ENCODE results near the gene APP.
"Not testable (repeated sequence)": the region's sequence is repeated elsewhere in the genome, so short reads cannot be mapped to it uniquely, and the experiment has no call there.

APP gene

GRCh38 chr21:26136671-26137070 lies 33.9 kb downstream of the APP start:
- Histone ChIP-seq H3K27me3 (ENCODE audit: control insufficient read depth, low read length) (no peaks in the 10 kb centered on the region), H3K4me3 (ENCODE audit: low read length) (no peak overlapping the region), H3K27ac (ENCODE audit: low read depth, low read length) (no peak overlapping the region), H3K9me3 (ENCODE audit: control insufficient read depth, insufficient read depth, low read length) (no peaks in the 10 kb centered on the region), H3K4me2 (ENCODE audit: low read length) (no peak overlapping the region), H3K79me2 (ENCODE audit: control insufficient read depth, low read length) (no peaks in the 10 kb centered on the region), H3K36me3 (ENCODE audit: control insufficient read depth, low read length) (no peaks in the 10 kb centered on the region), H3F3A (ENCODE audit: control insufficient read depth, insufficient read depth) (no peaks in the 10 kb centered on the region), H3K4me1 (ENCODE audit: control insufficient read depth, low read length) (no peaks in the 10 kb centered on the region), H4K20me1 (ENCODE audit: control insufficient read depth, insufficient read depth, low read depth, low read length) (no peaks in the 10 kb centered on the region), H3K9me2 (replicated peaks; ENCODE audit: control insufficient read depth, low read length) (no peaks in the 10 kb centered on the region)
- no peak for TF ChIP-seq CTCF (IDR thresholded peaks at IDR 0.05; ENCODE audit: low read depth, low read length, poor library complexity, severe bottlenecking)
- no peak for TF ChIP-seq EZH2phosphoT487 (IDR thresholded peaks at IDR 0.05; ENCODE audit: borderline replicate concordance, low read length)

GRCh38 chr21:26135520-26135919 lies 35.0 kb downstream of the APP start:
- Histone ChIP-seq H3K4me3 (ENCODE audit: low read length) (no peak overlapping the region), H3K4me1 (ENCODE audit: control insufficient read depth, low read length) (no peaks in the 10 kb centered on the region), H4K20me1 (ENCODE audit: control insufficient read depth, insufficient read depth, low read depth, low read length) (no peaks in the 10 kb centered on the region), H3K27ac (ENCODE audit: low read depth, low read length) (no peak overlapping the region), H3K4me2 (ENCODE audit: low read length) (no peak overlapping the region), H3K79me2 (ENCODE audit: control insufficient read depth, low read length) (no peaks in the 10 kb centered on the region), H3K9me3 (ENCODE audit: control insufficient read depth, insufficient read depth, low read length) (no peaks in the 10 kb centered on the region), H3K9me2 (replicated peaks; ENCODE audit: control insufficient read depth, low read length) (no peaks in the 10 kb centered on the region), H3K27me3 (ENCODE audit: control insufficient read depth, low read length) (no peaks in the 10 kb centered on the region), H3K36me3 (ENCODE audit: control insufficient read depth, low read length) (no peaks in the 10 kb centered on the region), H3F3A (ENCODE audit: control insufficient read depth, insufficient read depth) (no peaks in the 10 kb centered on the region)
- TF ChIP-seq CTCF (IDR thresholded peaks at IDR 0.05; ENCODE audit: low read depth, low read length, poor library complexity, severe bottlenecking) (no peak), EZH2phosphoT487 (IDR thresholded peaks at IDR 0.05; ENCODE audit: borderline replicate concordance, low read length) (no peak)

GRCh38 chr21:26131554-26131953 lies 39.0 kb downstream of the APP start:
- no peak overlapping the region for H3K4me3 ChIP-seq (ENCODE audit: low read length)
- H3K4me1 ChIP-seq (ENCODE audit: control insufficient read depth, low read length), result no peaks in the 10 kb centered on the region
- H3F3A ChIP-seq (ENCODE audit: control insufficient read depth, insufficient read depth), result no peaks in the 10 kb centered on the region
- no peaks in the 10 kb centered on the region for H3K79me2 ChIP-seq (ENCODE audit: control insufficient read depth, low read length)
- H3K4me2 ChIP-seq (ENCODE audit: low read length), result no peak overlapping the region
- H3K27me3 ChIP-seq (ENCODE audit: control insufficient read depth, low read length), result no peaks in the 10 kb centered on the region
- no peaks in the 10 kb centered on the region for H3K9me2 ChIP-seq (replicated peaks; ENCODE audit: control insufficient read depth, low read length)
- no peaks in the 10 kb centered on the region for H3K36me3 ChIP-seq (ENCODE audit: control insufficient read depth, low read length)
- H3K27ac ChIP-seq (ENCODE audit: low read depth, low read length), result no peak overlapping the region
- no peaks in the 10 kb centered on the region for H3K9me3 ChIP-seq (ENCODE audit: control insufficient read depth, insufficient read depth, low read length)
- TF ChIP-seq CTCF (IDR thresholded peaks at IDR 0.05; ENCODE audit: low read depth, low read length, poor library complexity, severe bottlenecking) (no peak), EZH2phosphoT487 (IDR thresholded peaks at IDR 0.05; ENCODE audit: borderline replicate concordance, low read length) (no peak)
- H4K20me1 ChIP-seq (ENCODE audit: control insufficient read depth, insufficient read depth, low read depth, low read length), result no peaks in the 10 kb centered on the region

- H3K9me2 ChIP-seq (replicated peaks; ENCODE audit: control insufficient read depth, low read length); H3K79me2 ChIP-seq (ENCODE audit: control insufficient read depth, low read length); H3K27me3 ChIP-seq (ENCODE audit: control insufficient read depth, low read length); H3K4me1 ChIP-seq (ENCODE audit: control insufficient read depth, low read length); H3K4me2 ChIP-seq (ENCODE audit: low read length); H3K36me3 ChIP-seq (ENCODE audit: control insufficient read depth, low read length); H4K20me1 ChIP-seq (ENCODE audit: control insufficient read depth, insufficient read depth, low read depth, low read length); H3F3A ChIP-seq (ENCODE audit: control insufficient read depth, insufficient read depth); H3K27ac ChIP-seq (ENCODE audit: low read depth, low read length); H3K9me3 ChIP-seq (ENCODE audit: control insufficient read depth, insufficient read depth, low read length); H3K4me3 ChIP-seq (ENCODE audit: low read length): not testable (repeated sequence)
Observed at GRCh38 chr21:26131053-26131452, 39.5 kb downstream of the APP start.

Data from DOHH2 (cell line).